Glomerular endothelial cell (primary cell): Measurements from ENCODE around the gene AGTPBP1. TPM values are rescaled to one million over a fixed set of nuclear protein-coding genes. Genes with fewer than 3 reads are reported as not detected.
"Not testable (repeated sequence)": the region's sequence is repeated elsewhere in the genome, so short reads cannot be mapped to it uniquely, and the experiment has no call there.

Source experiments
- DNase-seq: peaks from one replicate; pipeline ENCODE4 v3.0.0-alpha.2; 2011; ENCODE audit warnings: low read depth, low spot score; ENCODE audit errors: extremely low read depth
- total RNA-seq: library from RNA; depleted of rRNA; stranded (reverse); fragments of >200 nt; gene quantifications from 2 replicates; pipeline ENCODE4 v1.2.3, GENCODE V29; 2015

The AGTPBP1 gene
- total RNA-seq, 1 donor from 2014 or later, result 15.2 TPM

- no peak for DNase-seq
These were observed 95.7 kb downstream of the AGTPBP1 start for GRCh38 chr9:85645909-85646627.

- no peak for DNase-seq
These were observed 101.3 kb downstream of the AGTPBP1 start for GRCh38 chr9:85640425-85640824.

- DNase-seq, result no peak
These were observed 102.0 kb downstream of the AGTPBP1 start for GRCh38 chr9:85639675-85640186.

GRCh38 chr9:85631809-85632208, 109.9 kb downstream of the AGTPBP1 start:
- no peak for DNase-seq

- no peak for DNase-seq
These were observed 111.1 kb downstream of the AGTPBP1 start for GRCh38 chr9:85630676-85631075.

- no peak for DNase-seq
These were observed 124.5 kb downstream of the AGTPBP1 start for GRCh38 chr9:85617141-85617670.

- no peak for DNase-seq
These were observed 126.0 kb downstream of the AGTPBP1 start for GRCh38 chr9:85615792-85616191.

- DNase-seq, result peak; percentile 57
These were observed 131.5 kb downstream of the AGTPBP1 start for GRCh38 chr9:85610074-85610860.

GRCh38 chr9:85605905-85606304, 135.8 kb downstream of the AGTPBP1 start:
- no peak for DNase-seq

- no peak for DNase-seq
These were observed 137.8 kb downstream of the AGTPBP1 start for GRCh38 chr9:85603936-85604335.

GRCh38 chr9:85602742-85603141, 139.0 kb downstream of the AGTPBP1 start:
- no peak for DNase-seq

- DNase-seq, result no peak
These were observed 141.0 kb downstream of the AGTPBP1 start for GRCh38 chr9:85600675-85601263.

- DNase-seq, result no peak
These were observed 142.1 kb downstream of the AGTPBP1 start for GRCh38 chr9:85599540-85600105.

GRCh38 chr9:85594316-85594715, 147.4 kb downstream of the AGTPBP1 start:
- DNase-seq, result no peak

- no peak for DNase-seq
These were observed 155.1 kb downstream of the AGTPBP1 start for GRCh38 chr9:85586684-85587083.

- DNase-seq, result no peak
These were observed 164.3 kb downstream of the AGTPBP1 start for GRCh38 chr9:85577353-85577952.

GRCh38 chr9:85575868-85576267, 165.9 kb downstream of the AGTPBP1 start:
- DNase-seq, result no peak

- DNase-seq, result not testable (repeated sequence)
These were observed 168.2 kb downstream of the AGTPBP1 start for GRCh38 chr9:85573546-85573945.

- DNase-seq, result not testable (repeated sequence)
These were observed 168.8 kb downstream of the AGTPBP1 start for GRCh38 chr9:85572917-85573316.

- no peak for DNase-seq
These were observed 171.8 kb downstream of the AGTPBP1 start for GRCh38 chr9:85569988-85570387.
